ENCODE results near the gene LINC01488.

LINC01488 gene

GRCh38 chr11:69536406-69536805 lies 54.9 kb downstream of the LINC01488 start:
- DNase-seq = no peak
- ChIA-PET POLR2A (interaction anchor here (0.5 kb wide), 1 partner anchor 157 kb away, joined by 3 read pairs; no protein-coding TSS in a partner anchor), CTCF (no interaction called here)
- Histone ChIP-seq H3K36me3 (ENCODE audit: control insufficient read depth in 4 of 4, insufficient read depth in 4 of 4, low read length in 3 of 4) (no peaks in the 10 kb centered on the region), H3K4me3 (ENCODE audit: control insufficient read depth in 1 of 7, extremely low read depth in 1 of 7, insufficient read depth in 4 of 7, low read depth in 2 of 7, low read length in 6 of 7) (no peak overlapping the region), H3K27me3 (replicated peaks in 2 of 5; ENCODE audit: control insufficient read depth in 4 of 5, insufficient read depth in 5 of 5, low read length in 4 of 5) (no peaks in the 10 kb centered on the region), H3K9me3 (ENCODE audit: control extremely low read depth in 1 of 5, control insufficient read depth in 4 of 5, insufficient read depth in 2 of 5, low read depth in 1 of 5, low read length in 4 of 5) (no peaks in the 10 kb centered on the region), H3K27ac (ENCODE audit: insufficient read depth in 1 of 2, low read depth in 1 of 2, low read length in 2 of 2, poor library complexity in 1 of 2, severe bottlenecking in 2 of 2) (no peak overlapping the region), H3K4me1 (ENCODE audit: control extremely low read depth in 1 of 4, control insufficient read depth in 4 of 4, insufficient read depth in 4 of 4, low read length in 3 of 4) (peaks cover 0 to 23% (median 22%) of the 10 kb centered on the region in 4 experiments)
- 96% methylated on average over 6 of the region's 9 CpGs for WGBS (ENCODE audit: insufficient coverage)

- no peak overlapping the region for H3K27ac ChIP-seq (ENCODE audit: insufficient read depth in 1 of 2, low read depth in 1 of 2, low read length in 2 of 2, poor library complexity in 1 of 2, severe bottlenecking in 2 of 2)
- H3K4me3 ChIP-seq (ENCODE audit: control insufficient read depth in 1 of 7, extremely low read depth in 1 of 7, insufficient read depth in 4 of 7, low read depth in 2 of 7, low read length in 6 of 7) = no peak overlapping the region
- no peaks in the 10 kb centered on the region for H3K36me3 ChIP-seq (ENCODE audit: control insufficient read depth in 4 of 4, insufficient read depth in 4 of 4, low read length in 3 of 4)
- CTCF ChIA-PET = no interaction called here
- no peaks in the 10 kb centered on the region for H3K27me3 ChIP-seq (replicated peaks in 2 of 5; ENCODE audit: control insufficient read depth in 4 of 5, insufficient read depth in 5 of 5, low read length in 4 of 5)
- WGBS (ENCODE audit: insufficient coverage) = 98% methylated on average over 10 of the region's 10 CpGs
- DNase-seq = no peak
- POLR2A ChIA-PET = interaction anchor here (0.5 kb wide), 1 partner anchor 157 kb away, joined by 3 read pairs; no protein-coding TSS in a partner anchor
- peaks cover 0 to 21% (median 20%) of the 10 kb centered on the region in 4 experiments for H3K4me1 ChIP-seq (ENCODE audit: control extremely low read depth in 1 of 4, control insufficient read depth in 4 of 4, insufficient read depth in 4 of 4, low read length in 3 of 4)
- no peaks in the 10 kb centered on the region for H3K9me3 ChIP-seq (ENCODE audit: control extremely low read depth in 1 of 5, control insufficient read depth in 4 of 5, insufficient read depth in 2 of 5, low read depth in 1 of 5, low read length in 4 of 5)
Observed at GRCh38 chr11:69537126-69537525, 55.7 kb downstream of the LINC01488 start.

DNA sequence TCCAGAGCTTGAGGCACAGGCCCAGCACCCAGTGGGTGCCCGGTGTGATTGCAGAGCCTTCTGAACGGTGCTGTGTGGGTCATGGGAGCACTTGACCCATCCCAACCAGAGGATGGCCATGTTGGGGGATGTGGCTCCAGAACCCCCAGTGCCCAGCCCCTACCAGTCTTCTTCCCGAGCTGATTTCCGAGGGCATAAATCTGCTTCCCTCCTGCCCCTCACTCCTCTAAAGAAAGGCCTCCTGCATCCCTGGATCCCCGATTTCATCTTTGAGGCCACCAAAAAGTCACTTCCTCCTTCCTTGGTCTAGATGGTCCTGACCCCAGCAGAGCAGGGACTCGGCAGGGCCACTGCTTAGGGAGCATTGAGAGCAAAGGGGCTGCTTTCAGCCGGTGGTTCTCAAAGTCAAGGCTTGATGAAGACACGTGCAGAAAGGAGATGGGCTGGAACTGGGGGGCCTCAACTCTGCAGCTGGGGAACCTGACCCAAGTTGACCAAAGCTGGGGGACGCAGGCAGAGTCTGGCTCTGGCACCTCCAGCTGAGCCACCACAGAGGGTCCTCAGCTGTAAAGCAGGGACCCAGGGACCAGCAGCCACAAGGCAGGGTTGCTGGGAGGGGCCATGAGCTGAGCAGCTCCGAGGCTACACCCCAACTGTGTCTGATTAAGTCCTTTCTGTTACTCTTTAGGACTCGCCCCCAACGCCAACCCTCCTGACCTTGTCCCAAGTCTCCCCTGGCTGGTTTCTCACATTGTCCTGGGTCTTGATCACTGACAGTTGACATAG lies 56.6 kb downstream of the LINC01488 start:
- 96% methylated on average over 11 of the region's 12 CpGs for WGBS (ENCODE audit: insufficient coverage)
- ChIA-PET CTCF (no interaction called here), POLR2A (no interaction called here)
- peaks cover 0 to 21% (median 20%) of the 10 kb centered on the region in 4 experiments for H3K4me1 ChIP-seq (ENCODE audit: control extremely low read depth in 1 of 4, control insufficient read depth in 4 of 4, insufficient read depth in 4 of 4, low read length in 3 of 4)
- H3K4me3 ChIP-seq (ENCODE audit: control insufficient read depth in 1 of 7, extremely low read depth in 1 of 7, insufficient read depth in 4 of 7, low read depth in 2 of 7, low read length in 6 of 7) = no peak overlapping the region
- no peaks in the 10 kb centered on the region for H3K36me3 ChIP-seq (ENCODE audit: control insufficient read depth in 4 of 4, insufficient read depth in 4 of 4, low read length in 3 of 4)
- no peaks in the 10 kb centered on the region for H3K9me3 ChIP-seq (ENCODE audit: control extremely low read depth in 1 of 5, control insufficient read depth in 4 of 5, insufficient read depth in 2 of 5, low read depth in 1 of 5, low read length in 4 of 5)
- no peak overlapping the region for H3K27ac ChIP-seq (ENCODE audit: insufficient read depth in 1 of 2, low read depth in 1 of 2, low read length in 2 of 2, poor library complexity in 1 of 2, severe bottlenecking in 2 of 2)
- no peaks in the 10 kb centered on the region for H3K27me3 ChIP-seq (replicated peaks in 2 of 5; ENCODE audit: control insufficient read depth in 4 of 5, insufficient read depth in 5 of 5, low read length in 4 of 5)
- DNase-seq = no peak

DNA sequence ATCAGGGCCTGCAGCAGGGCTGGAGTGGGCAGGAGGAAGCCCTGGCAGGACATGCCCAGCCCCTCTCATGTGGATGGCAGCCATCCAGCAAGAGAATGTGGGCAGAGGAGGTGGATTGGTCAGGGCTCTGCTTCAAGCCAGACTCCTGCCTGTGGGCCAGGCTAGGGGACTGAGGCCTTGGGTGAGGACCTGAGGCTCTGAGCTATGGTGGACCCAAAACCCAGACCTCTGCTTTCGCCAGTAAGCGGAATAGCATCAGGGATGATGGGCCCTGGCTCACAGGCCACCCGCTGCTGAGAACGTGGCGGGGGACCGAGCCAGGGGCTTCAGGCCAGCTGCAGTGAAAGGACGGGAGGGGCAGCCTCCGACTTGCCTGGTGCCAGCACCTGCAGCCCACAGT lies 57.4 kb downstream of the LINC01488 start:
- ChIA-PET CTCF (interaction anchor here (0.8 kb wide), 1 partner anchor 243 kb away, joined by 3 read pairs; no protein-coding TSS in a partner anchor), POLR2A (no interaction called here)
- no peaks in the 10 kb centered on the region for H3K27me3 ChIP-seq (replicated peaks in 2 of 5; ENCODE audit: control insufficient read depth in 4 of 5, insufficient read depth in 5 of 5, low read length in 4 of 5)
- H3K4me3 ChIP-seq (ENCODE audit: control insufficient read depth in 1 of 7, extremely low read depth in 1 of 7, insufficient read depth in 4 of 7, low read depth in 2 of 7, low read length in 6 of 7) = peak overlapping the region in 1 of 7 experiments; percentile 11
- no peak overlapping the region for H3K27ac ChIP-seq (ENCODE audit: insufficient read depth in 1 of 2, low read depth in 1 of 2, low read length in 2 of 2, poor library complexity in 1 of 2, severe bottlenecking in 2 of 2)
- no peaks in the 10 kb centered on the region for H3K9me3 ChIP-seq (ENCODE audit: control extremely low read depth in 1 of 5, control insufficient read depth in 4 of 5, insufficient read depth in 2 of 5, low read depth in 1 of 5, low read length in 4 of 5)
- WGBS (ENCODE audit: insufficient coverage) = 96% methylated on average over 8 of the region's 8 CpGs
- peaks cover 0 to 21% (median 20%) of the 10 kb centered on the region in 4 experiments for H3K4me1 ChIP-seq (ENCODE audit: control extremely low read depth in 1 of 4, control insufficient read depth in 4 of 4, insufficient read depth in 4 of 4, low read length in 3 of 4)
- no peak for DNase-seq
- H3K36me3 ChIP-seq (ENCODE audit: control insufficient read depth in 4 of 4, insufficient read depth in 4 of 4, low read length in 3 of 4) = no peaks in the 10 kb centered on the region

GRCh38 chr11:69539416-69540117 lies 58.1 kb downstream of the LINC01488 start:
- H3K27ac ChIP-seq (ENCODE audit: insufficient read depth in 1 of 2, low read depth in 1 of 2, low read length in 2 of 2, poor library complexity in 1 of 2, severe bottlenecking in 2 of 2) = no peak overlapping the region

DNA sequence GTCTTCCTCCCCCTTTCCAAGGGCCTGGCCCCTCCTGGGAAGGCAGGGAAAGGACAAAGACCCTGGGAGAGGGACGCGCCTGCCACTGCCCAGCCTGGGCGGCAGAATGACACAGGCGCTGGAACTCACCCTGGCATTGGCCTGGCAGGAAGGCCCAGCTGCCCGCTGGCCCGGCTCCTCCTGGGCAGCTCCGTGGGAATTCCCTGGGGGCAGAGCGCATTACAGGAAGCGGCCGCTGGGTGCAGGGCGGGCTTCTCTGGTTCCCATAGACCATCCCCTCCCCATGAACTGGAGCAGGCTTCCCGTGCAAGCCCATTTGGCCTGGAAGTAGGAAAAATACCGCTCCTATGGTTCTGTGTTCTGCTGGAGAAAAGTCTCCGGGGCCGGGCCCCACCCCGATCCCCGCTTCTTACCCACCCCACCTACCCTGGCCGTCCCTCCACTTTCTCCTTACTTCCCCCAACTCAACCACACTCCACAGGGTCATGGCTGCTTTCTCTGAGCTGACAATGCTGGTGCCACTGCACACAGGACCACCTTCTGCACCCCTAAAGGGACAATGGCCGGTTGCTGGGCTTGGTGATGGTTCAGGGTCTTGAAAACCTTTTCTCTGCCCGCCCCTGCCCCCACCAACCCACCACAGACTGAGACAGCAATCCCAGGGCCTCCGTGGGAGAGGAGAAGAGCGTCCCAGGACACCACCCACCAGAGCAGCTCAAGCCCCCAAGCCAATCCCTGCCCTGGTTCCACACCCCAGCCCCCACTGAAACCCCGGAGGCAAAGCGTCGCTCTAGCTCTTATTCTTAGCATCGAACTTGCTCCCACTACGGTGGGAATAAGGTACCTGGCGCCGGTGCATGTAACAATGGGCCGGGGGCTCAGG lies 58.9 kb downstream of the LINC01488 start:
- no peak overlapping the region for H3K27ac ChIP-seq (ENCODE audit: insufficient read depth in 1 of 2, low read depth in 1 of 2, low read length in 2 of 2, poor library complexity in 1 of 2, severe bottlenecking in 2 of 2)
- no peak for DNase-seq
- ChIA-PET CTCF (no interaction called here), POLR2A (no interaction called here)
- 90% methylated on average over 25 of the region's 30 CpGs for WGBS (ENCODE audit: insufficient coverage)
- peaks cover 0 to 21% (median 20%) of the 10 kb centered on the region in 4 experiments for H3K4me1 ChIP-seq (ENCODE audit: control extremely low read depth in 1 of 4, control insufficient read depth in 4 of 4, insufficient read depth in 4 of 4, low read length in 3 of 4)
- no peaks in the 10 kb centered on the region for H3K27me3 ChIP-seq (replicated peaks in 2 of 5; ENCODE audit: control insufficient read depth in 4 of 5, insufficient read depth in 5 of 5, low read length in 4 of 5)
- no peaks in the 10 kb centered on the region for H3K36me3 ChIP-seq (ENCODE audit: control insufficient read depth in 4 of 4, insufficient read depth in 4 of 4, low read length in 3 of 4)
- peak overlapping the region in 1 of 7 experiments; percentile 54 for H3K4me3 ChIP-seq (ENCODE audit: control insufficient read depth in 1 of 7, extremely low read depth in 1 of 7, insufficient read depth in 4 of 7, low read depth in 2 of 7, low read length in 6 of 7)
- H3K9me3 ChIP-seq (ENCODE audit: control extremely low read depth in 1 of 5, control insufficient read depth in 4 of 5, insufficient read depth in 2 of 5, low read depth in 1 of 5, low read length in 4 of 5) = no peaks in the 10 kb centered on the region

More at GRCh38 chr11:69539416-69540117, 58.1 kb downstream of the LINC01488 start:
- H3K4me3 ChIP-seq (ENCODE audit: control insufficient read depth in 1 of 7, extremely low read depth in 1 of 7, insufficient read depth in 4 of 7, low read depth in 2 of 7, low read length in 6 of 7) = peak overlapping the region in 2 of 7 experiments; percentile 36 to 54
- H3K36me3 ChIP-seq (ENCODE audit: control insufficient read depth in 4 of 4, insufficient read depth in 4 of 4, low read length in 3 of 4) = no peaks in the 10 kb centered on the region
- ChIA-PET CTCF (interaction anchor here (0.8 kb wide), 1 partner anchor 243 kb away, joined by 3 read pairs; no protein-coding TSS in a partner anchor), POLR2A (no interaction called here)
- H3K9me3 ChIP-seq (ENCODE audit: control extremely low read depth in 1 of 5, control insufficient read depth in 4 of 5, insufficient read depth in 2 of 5, low read depth in 1 of 5, low read length in 4 of 5) = no peaks in the 10 kb centered on the region
- H3K27me3 ChIP-seq (replicated peaks in 2 of 5; ENCODE audit: control insufficient read depth in 4 of 5, insufficient read depth in 5 of 5, low read length in 4 of 5) = no peaks in the 10 kb centered on the region
- peaks cover 0 to 21% (median 20%) of the 10 kb centered on the region in 4 experiments for H3K4me1 ChIP-seq (ENCODE audit: control extremely low read depth in 1 of 4, control insufficient read depth in 4 of 4, insufficient read depth in 4 of 4, low read length in 3 of 4)
- whole genome bisulfite sequencing (ENCODE audit: insufficient coverage) = 3% methylated on average over 11 of the region's 14 CpGs
- peak; percentile 44 to 83 (median 81) for DNase-seq

Data from common myeloid progenitor, CD34-positive (primary cell).